Breast epithelium (tissue), 4 donors: Measurements from ENCODE around the gene CGNL1. TPM values are rescaled to one million over a fixed set of nuclear protein-coding genes. Genes with fewer than 3 reads are reported as not detected.

Source experiments
- DNase-seq, 2 donors: peaks; one replicate each; pipeline ENCODE4 v3.0.0-alpha.2; 2019; ENCODE audit warnings: low spot score in 2 of 2
- H3K27ac ChIP-seq, 2 donors: fragments of 200-600 bp; sonication (generic) in 1 of 2; one replicate each; pipeline ENCODE4 v1.5.1; 2016 to 2019; ENCODE audit warnings: mild to moderate bottlenecking in 1 of 2
- H3K27me3 ChIP-seq, 2 donors: fragments of 200-600 bp; sonication (generic) in 1 of 2; one replicate each; pipeline versions ENCODE4 v1.5.1 to v1.6.0; 2017 to 2019; ENCODE audit warnings: control low read depth in 1 of 2, mild to moderate bottlenecking in 1 of 2
- H3K36me3 ChIP-seq: fragments of 200-600 bp; one replicate; pipeline ENCODE4 v1.5.1; 2019
- H3K4me1 ChIP-seq, 2 donors: fragments of 200-600 bp; sonication (generic); one replicate each; pipeline ENCODE4 v1.5.1; 2016 to 2019; ENCODE audit warnings: control low read depth in 1 of 2
- H3K4me3 ChIP-seq, 3 donors: fragments of 200-600 bp; sonication (generic); 1 replicate in 2 of 3; 2 replicates in 1 of 3; pipeline ENCODE4 v1.5.1; 2016 to 2019; ENCODE audit warnings: mild to moderate bottlenecking in 3 of 3, moderate library complexity in 2 of 3
- H3K9me3 ChIP-seq, 2 donors: fragments of 200-600 bp; sonication (generic) in 1 of 2; one replicate each; pipeline ENCODE4 v1.5.1; 2016 to 2019; ENCODE audit warnings: control low read depth in 1 of 2
- POLR2A ChIP-seq: fragments of 450-650 bp; IDR thresholded peaks from one replicate; pipeline ENCODE4 v1.6.1; 2016; ENCODE audit warnings: antibody characterized with exemption, mild to moderate bottlenecking, moderate library complexity
- POLR2AphosphoS5 ChIP-seq, 3 donors: sonication (generic); formaldehyde crosslinking; IDR thresholded peaks; one replicate each; pipeline ENCODE4 v1.6.1; 2017; ENCODE audit warnings: antibody characterized with exemption in 3 of 3
- intact Hi-C: fragments of 100-400 bp; cut with DNase I; formaldehyde crosslinking; loops from one replicate; pipeline ENCODE4 v1.15.1; 2023; ENCODE audit warnings: low total_unique reads
- total RNA-seq, 3 donors: library from RNA; depleted of rRNA; stranded (reverse); fragments of >200 nt; gene quantifications; one replicate each; pipeline ENCODE4 v1.1.0, GENCODE V29; 2016
- TF ChIP-seq, protein P1 (sequence below), 3 donors: fragments of 450-650 bp; IDR thresholded peaks; one replicate each; pipeline ENCODE4 v1.5.1; 2016 to 2017; ENCODE audit warnings: antibody characterized with exemption in 3 of 3, mild to moderate bottlenecking in 3 of 3, moderate library complexity in 3 of 3

The CGNL1 gene
- total RNA-seq, 3 donors from 2014 or later = 5.4 to 24.9 (median 18.4) TPM

DNA sequence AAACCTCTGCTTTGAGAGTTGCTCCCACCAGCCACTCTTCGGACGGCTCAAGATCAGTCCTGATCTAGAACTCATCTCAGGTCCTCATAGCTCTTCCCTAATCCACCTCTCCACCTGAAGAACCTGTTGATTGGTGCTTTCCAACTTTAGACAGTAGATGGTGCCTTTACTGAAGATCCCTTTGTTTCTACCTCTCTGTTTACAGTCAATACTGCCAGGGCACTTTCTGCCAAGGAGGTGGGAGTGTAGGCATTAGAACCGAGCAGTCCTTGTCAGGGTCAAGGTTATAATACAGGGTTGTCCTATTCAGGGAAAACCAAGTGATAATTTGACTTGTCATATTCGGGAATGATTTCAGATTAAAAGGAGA, 1.2 kb downstream of the CGNL1 start:
- Histone ChIP-seq H3K36me3 (no peaks in the 10 kb centered on the region), H3K27me3 (no peaks in the 10 kb centered on the region)
- intact Hi-C loops = no loop called here

DNA sequence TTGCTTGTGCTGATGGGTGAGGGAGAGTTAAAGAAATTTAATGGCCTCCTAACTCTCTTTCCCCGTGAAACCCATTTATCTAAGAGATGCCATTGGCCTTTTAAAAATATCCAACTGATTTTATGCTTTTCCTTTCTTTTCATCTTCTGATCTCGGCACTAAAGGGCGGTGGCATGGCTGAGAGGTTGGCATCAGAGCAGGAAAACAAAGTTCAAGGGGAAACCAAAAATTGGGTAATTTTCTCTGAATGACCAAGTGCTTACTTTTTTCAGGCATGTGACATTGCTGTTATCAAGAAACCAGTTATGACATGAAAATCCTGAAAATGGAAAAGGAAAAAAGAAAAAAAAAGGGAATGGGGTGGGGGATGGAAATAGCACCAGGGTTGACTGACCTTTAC, 3.2 kb downstream of the CGNL1 start:
- TF ChIP-seq POLR2AphosphoS5 (IDR thresholded peaks at IDR 0.05) (no peak), POLR2A (no peak)
- TF ChIP-seq, protein P1, sequence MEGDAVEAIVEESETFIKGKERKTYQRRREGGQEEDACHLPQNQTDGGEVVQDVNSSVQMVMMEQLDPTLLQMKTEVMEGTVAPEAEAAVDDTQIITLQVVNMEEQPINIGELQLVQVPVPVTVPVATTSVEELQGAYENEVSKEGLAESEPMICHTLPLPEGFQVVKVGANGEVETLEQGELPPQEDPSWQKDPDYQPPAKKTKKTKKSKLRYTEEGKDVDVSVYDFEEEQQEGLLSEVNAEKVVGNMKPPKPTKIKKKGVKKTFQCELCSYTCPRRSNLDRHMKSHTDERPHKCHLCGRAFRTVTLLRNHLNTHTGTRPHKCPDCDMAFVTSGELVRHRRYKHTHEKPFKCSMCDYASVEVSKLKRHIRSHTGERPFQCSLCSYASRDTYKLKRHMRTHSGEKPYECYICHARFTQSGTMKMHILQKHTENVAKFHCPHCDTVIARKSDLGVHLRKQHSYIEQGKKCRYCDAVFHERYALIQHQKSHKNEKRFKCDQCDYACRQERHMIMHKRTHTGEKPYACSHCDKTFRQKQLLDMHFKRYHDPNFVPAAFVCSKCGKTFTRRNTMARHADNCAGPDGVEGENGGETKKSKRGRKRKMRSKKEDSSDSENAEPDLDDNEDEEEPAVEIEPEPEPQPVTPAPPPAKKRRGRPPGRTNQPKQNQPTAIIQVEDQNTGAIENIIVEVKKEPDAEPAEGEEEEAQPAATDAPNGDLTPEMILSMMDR (IDR thresholded peaks at IDR 0.05) = no peak
- H3K27me3 ChIP-seq = no peaks in the 10 kb centered on the region
- no peak overlapping the region for H3K4me3 ChIP-seq
- no peak for DNase-seq
- no peak overlapping the region for H3K27ac ChIP-seq
- no peaks in the 10 kb centered on the region for H3K36me3 ChIP-seq
- peaks cover 0 to 5% of the 10 kb centered on the region in 2 donors for H3K4me1 ChIP-seq
- intact Hi-C loops = no loop called here
- H3K9me3 ChIP-seq = no peaks in the 10 kb centered on the region

More for the DNA sequence above, 1.2 kb downstream of the CGNL1 start:
- H3K4me3 ChIP-seq = peak overlapping the region; percentile 61 to 93 (median 83)
- peak in 1 of 2 donors; percentile 39 for DNase-seq
- peaks cover 0 to 5% of the 10 kb centered on the region in 2 donors for H3K4me1 ChIP-seq
- H3K27ac ChIP-seq = peak overlapping the region; percentile 83 to 84
- no peaks in the 10 kb centered on the region for H3K9me3 ChIP-seq
- TF ChIP-seq, protein P1 (IDR thresholded peaks at IDR 0.05) = no peak
- TF ChIP-seq POLR2A (no peak), POLR2AphosphoS5 (IDR thresholded peaks at IDR 0.05) (no peak)

DNA sequence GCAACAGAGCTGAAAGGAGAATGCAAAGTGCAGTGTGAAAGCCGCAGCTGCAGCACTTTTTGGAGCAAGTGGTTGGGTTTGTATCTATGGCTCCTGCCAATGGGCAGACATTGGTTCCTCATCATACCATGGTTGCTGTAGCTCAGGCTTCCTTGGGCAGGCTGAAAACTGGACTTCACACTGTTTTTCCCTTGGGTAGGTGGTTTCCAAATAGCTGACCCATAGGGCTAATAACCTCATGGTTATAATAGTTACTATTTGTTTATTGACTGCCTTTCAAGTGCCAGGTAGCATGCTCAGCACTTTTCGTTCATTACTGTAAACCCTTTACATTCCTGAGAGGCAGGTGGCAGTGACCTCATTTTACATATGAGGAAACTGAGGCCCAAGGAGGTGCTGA, 4.5 kb downstream of the CGNL1 start:
- no peak for DNase-seq
- Histone ChIP-seq H3K4me3 (no peak overlapping the region), H3K36me3 (no peaks in the 10 kb centered on the region), H3K27ac (no peak overlapping the region), H3K4me1 (peaks cover 0 to 5% of the 10 kb centered on the region in 2 donors), H3K27me3 (no peaks in the 10 kb centered on the region), H3K9me3 (no peaks in the 10 kb centered on the region)
- intact Hi-C loops = no loop called here
- TF ChIP-seq POLR2A (no peak), POLR2AphosphoS5 (IDR thresholded peaks at IDR 0.05) (no peak)
- TF ChIP-seq, protein P1 (IDR thresholded peaks at IDR 0.05) = no peak

DNA sequence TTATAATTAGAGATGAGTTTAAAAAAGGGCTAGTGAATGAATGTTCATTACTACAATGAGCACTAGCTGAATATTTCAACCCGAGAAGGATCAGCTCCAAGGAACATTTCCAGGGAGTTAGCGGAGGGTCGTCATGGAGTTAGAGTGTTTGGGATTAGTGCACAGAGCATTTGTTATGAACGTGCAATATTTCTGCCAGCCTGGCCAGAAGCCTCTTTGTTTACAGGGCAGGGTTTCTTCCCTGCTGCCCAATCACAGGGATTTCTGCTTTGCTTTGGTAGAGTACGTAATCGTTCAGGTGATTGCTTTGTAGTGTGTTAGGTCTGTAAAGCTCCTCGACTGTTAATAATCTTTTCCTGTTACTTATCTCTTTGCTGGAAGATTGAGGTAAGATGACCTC, 5.9 kb downstream of the CGNL1 start:
- Histone ChIP-seq H3K4me1 (peaks cover 0 to 5% of the 10 kb centered on the region in 2 donors), H3K9me3 (no peaks in the 10 kb centered on the region), H3K27ac (peak overlapping the region; percentile 56 to 59), H3K4me3 (no peak overlapping the region), H3K27me3 (no peaks in the 10 kb centered on the region), H3K36me3 (no peaks in the 10 kb centered on the region)
- DNase-seq = no peak
- intact Hi-C loops = no loop called here
- TF ChIP-seq, protein P1 (IDR thresholded peaks at IDR 0.05) = no peak
- TF ChIP-seq POLR2AphosphoS5 (IDR thresholded peaks at IDR 0.05) = no peak
- TF ChIP-seq POLR2A = no peak

DNA sequence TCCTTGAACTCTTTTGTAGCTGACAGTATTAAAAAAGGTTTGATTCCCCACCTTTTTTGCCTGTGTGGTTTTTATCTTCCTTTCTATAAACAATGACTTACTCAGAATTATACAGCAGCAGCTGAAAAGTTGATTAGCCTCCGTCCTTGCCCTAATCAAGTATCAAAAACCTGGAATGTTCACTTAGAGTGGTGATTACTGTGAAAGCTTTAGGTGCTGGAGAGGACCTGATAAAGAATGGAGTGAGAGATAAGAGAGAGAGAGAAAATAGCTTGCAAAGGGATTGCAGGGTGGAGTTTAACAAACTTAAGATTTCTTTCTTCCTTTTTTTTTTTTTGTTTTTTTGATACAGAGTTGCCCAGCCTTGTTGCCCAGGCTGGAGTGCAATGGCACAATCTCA, 6.7 kb downstream of the CGNL1 start:
- H3K4me1 ChIP-seq = no peaks in the 10 kb centered on the region
- intact Hi-C loops = no loop called here
- H3K27ac ChIP-seq = peak overlapping the region in 1 of 2 donors; percentile 59
- H3K27me3 ChIP-seq = no peaks in the 10 kb centered on the region
- TF ChIP-seq POLR2A = no peak
- TF ChIP-seq POLR2AphosphoS5 (IDR thresholded peaks at IDR 0.05) = no peak
- TF ChIP-seq, protein P1 (IDR thresholded peaks at IDR 0.05) = no peak
- H3K4me3 ChIP-seq = no peak overlapping the region
- H3K9me3 ChIP-seq = no peaks in the 10 kb centered on the region
- H3K36me3 ChIP-seq = no peaks in the 10 kb centered on the region
- no peak for DNase-seq
